Neural cell (in vitro differentiated cells): Measurements from ENCODE around the gene GPAM. TPM values are rescaled to one million over a fixed set of nuclear protein-coding genes. Genes with fewer than 3 reads are reported as not detected.

Experiments
- H2AFZ ChIP-seq: fragments of 200-600, 300-800 bp; sonication (generic), shearing (Covaris generic); 2 replicates; pipeline ENCODE4 v1.6.0; 2014; ENCODE audit warnings: low read depth, mild to moderate bottlenecking, antibody characterized with exemption, low read length, moderate library complexity
- H3F3A ChIP-seq: fragments of 200-600 bp; shearing (Covaris generic); 2 replicates; pipeline ENCODE4 v1.6.1; 2016; ENCODE audit warnings: mild to moderate bottlenecking, moderate library complexity, mixed read lengths, antibody characterized with exemption, low read length; ENCODE audit not compliant: insufficient read depth, poor library complexity, severe bottlenecking
- H3K27ac ChIP-seq: fragments of 200-600, 300-800 bp; sonication (generic), shearing (Covaris generic); 2 replicates; pipeline ENCODE4 v1.5.1; 2014; ENCODE audit warnings: mild to moderate bottlenecking, low read length, moderate library complexity
- H3K27me3 ChIP-seq: fragments of 300-800, 200-600 bp; sonication (generic), shearing (Covaris generic); 2 replicates; pipeline ENCODE4 v1.6.0; 2014; ENCODE audit warnings: mild to moderate bottlenecking, low read depth, low read length, moderate library complexity; ENCODE audit not compliant: insufficient read depth
- H3K36me3 ChIP-seq: fragments of 300-800, 200-600 bp; sonication (generic), shearing (Covaris generic); 2 replicates; pipeline ENCODE4 v1.5.1; 2014; ENCODE audit warnings: mild to moderate bottlenecking, antibody characterized with exemption, low read length, moderate library complexity; ENCODE audit not compliant: insufficient read depth
- H3K4me2 ChIP-seq: fragments of 300-800, 200-600 bp; sonication (generic), shearing (Covaris generic); 2 replicates; pipeline ENCODE4 v1.6.0; 2014; ENCODE audit warnings: mild to moderate bottlenecking, low read length
- H3K4me3 ChIP-seq: fragments of 300-800, 200-600 bp; sonication (generic), shearing (Covaris generic); 2 replicates; pipeline ENCODE4 v1.5.1; 2014; ENCODE audit warnings: mild to moderate bottlenecking, low read length, moderate library complexity
- H3K79me2 ChIP-seq: fragments of 200-600 bp; shearing (Covaris generic); replicated peaks from 2 replicates; pipeline ENCODE4 v1.6.0; 2014; ENCODE audit warnings: mild to moderate bottlenecking, low read length, moderate library complexity; ENCODE audit not compliant: insufficient read depth
- H3K9ac ChIP-seq: fragments of 300-800, 200-600 bp; sonication (generic), shearing (Covaris generic); 2 replicates; pipeline ENCODE4 v1.6.1; 2016; ENCODE audit warnings: mild to moderate bottlenecking, low read length, mixed read lengths
- H3K9me2 ChIP-seq: fragments of 200-600 bp; shearing (Covaris generic); 2 replicates; pipeline ENCODE4 v1.6.1; 2016; ENCODE audit warnings: mild to moderate bottlenecking, low read length, mixed read lengths; ENCODE audit not compliant: insufficient read depth
- H3K9me3 ChIP-seq: fragments of 200-600, 300-800 bp; sonication (generic), shearing (Covaris generic); 2 replicates; pipeline ENCODE4 v1.6.1; 2016; ENCODE audit warnings: mild to moderate bottlenecking, mixed run types, low read length, moderate library complexity, mixed read lengths
- H4K20me1 ChIP-seq: fragments of 200-600 bp; shearing (Covaris generic); 2 replicates; pipeline ENCODE4 v1.6.1; 2016; ENCODE audit warnings: mild to moderate bottlenecking, mixed run types; ENCODE audit not compliant: insufficient read depth
- CTCF ChIP-seq: fragments of 450-650 bp; IDR thresholded peaks from 2 replicates; pipeline ENCODE4 v1.5.1; 2014; ENCODE audit warnings: antibody characterized with exemption, mild to moderate bottlenecking, moderate library complexity; ENCODE audit not compliant: poor library complexity, severe bottlenecking
- EP300 ChIP-seq: fragments of 450-650 bp; conservative IDR thresholded peaks from 2 replicates; pipeline ENCODE4 v1.6.1; 2014; ENCODE audit warnings: antibody characterized with exemption, mild to moderate bottlenecking, moderate library complexity; ENCODE audit not compliant: poor library complexity, severe bottlenecking
- EZH2 ChIP-seq: fragments of 200-600, 300-800 bp; shearing (Covaris generic), sonication (generic); IDR thresholded peaks from 2 replicates; pipeline ENCODE4 v1.6.1; 2014; ENCODE audit warnings: antibody characterized with exemption, low read length, borderline replicate concordance, mild to moderate bottlenecking; ENCODE audit not compliant: insufficient read depth, poor library complexity, severe bottlenecking
- MXI1 ChIP-seq: fragments of 450-650 bp; conservative IDR thresholded peaks from 2 replicates; pipeline ENCODE4 v1.6.1; 2014; ENCODE audit warnings: antibody characterized with exemption, mild to moderate bottlenecking; ENCODE audit not compliant: poor library complexity, severe bottlenecking
- POLR2AphosphoS5 ChIP-seq: IDR thresholded peaks from 2 replicates; pipeline ENCODE4 v1.6.1; 2012
- RAD21 ChIP-seq: fragments of 450-650 bp; conservative IDR thresholded peaks from 2 replicates; pipeline ENCODE4 v1.6.1; 2014; ENCODE audit warnings: antibody characterized with exemption, mild to moderate bottlenecking, moderate library complexity
- REST ChIP-seq: IDR thresholded peaks from 2 replicates; pipeline ENCODE4 v1.6.1; 2012; ENCODE audit warnings: borderline replicate concordance
- SMC3 ChIP-seq: fragments of 450-650 bp; conservative IDR thresholded peaks from 2 replicates; pipeline ENCODE4 v1.6.1; 2014; ENCODE audit warnings: antibody characterized with exemption, mild to moderate bottlenecking, moderate library complexity; ENCODE audit not compliant: poor library complexity
- TAF1 ChIP-seq: IDR thresholded peaks from 2 replicates; pipeline ENCODE4 v1.6.1; 2012; ENCODE audit warnings: low read depth
- polyA plus RNA-seq: library from polyadenylated mRNA; depleted of rRNA; stranded (reverse); fragments of >200 nt; gene quantifications from 2 replicates; pipeline ENCODE4 v1.2.3, GENCODE V29; 2014

The GPAM gene
- polyA plus RNA-seq, 1 donor from 2014 or later = 17.3 TPM

- Histone ChIP-seq H3K9me3 (no peaks in the 10 kb centered on the region), H3K9ac (no peak overlapping the region), H3K4me3 (no peak overlapping the region), H3K27me3 (no peaks in the 10 kb centered on the region), H3F3A (no peaks in the 10 kb centered on the region), H3K79me2 (no peaks in the 10 kb centered on the region), H3K27ac (no peak overlapping the region), H2AFZ (no peak overlapping the region), H3K4me2 (no peak overlapping the region), H4K20me1 (no peaks in the 10 kb centered on the region), H3K36me3 (no peaks in the 10 kb centered on the region), H3K9me2 (no peaks in the 10 kb centered on the region)
- TF ChIP-seq MXI1 (no peak), CTCF (no peak), REST (no peak), RAD21 (no peak), SMC3 (no peak), TAF1 (no peak), EZH2 (no peak), EP300 (no peak), POLR2AphosphoS5 (no peak)
Observed at GRCh38 chr10:112225771-112226438, 42.3 kb upstream of the GPAM start.

- Histone ChIP-seq H3K9me3 (no peaks in the 10 kb centered on the region), H3K79me2 (no peaks in the 10 kb centered on the region), H3K4me2 (no peak overlapping the region), H3K9ac (no peak overlapping the region), H2AFZ (no peak overlapping the region), H3K27me3 (no peaks in the 10 kb centered on the region), H3K4me3 (no peak overlapping the region), H3F3A (no peaks in the 10 kb centered on the region), H4K20me1 (no peaks in the 10 kb centered on the region), H3K27ac (no peak overlapping the region), H3K36me3 (no peaks in the 10 kb centered on the region), H3K9me2 (no peaks in the 10 kb centered on the region)
- TF ChIP-seq MXI1 (no peak), POLR2AphosphoS5 (no peak), CTCF (no peak), SMC3 (no peak), EP300 (no peak), EZH2 (no peak), REST (no peak), RAD21 (no peak), TAF1 (no peak)
Observed at GRCh38 chr10:112224933-112225529, 41.5 kb upstream of the GPAM start.
